Measurements from ENCODE around the gene PTPRR.

- no peak for TF ChIP-seq TAF1 (IDR thresholded peaks at IDR 0.05; ENCODE audit: borderline replicate concordance, low read depth, low read length)
- TF ChIP-seq POLR2AphosphoS5 (IDR thresholded peaks at IDR 0.05; ENCODE audit: low read depth, low read length): no peak
- TF ChIP-seq CTCF (IDR thresholded peaks at IDR 0.05): no peak
- TF ChIP-seq EZH2phosphoT487 (IDR thresholded peaks at IDR 0.05; ENCODE audit: borderline replicate concordance, low read depth): no peak
- no peak for TF ChIP-seq JUND (IDR thresholded peaks at IDR 0.05)
- TF ChIP-seq RXRA (IDR thresholded peaks at IDR 0.05; ENCODE audit: borderline replicate concordance, low read depth): no peak
- no peak for TF ChIP-seq YY1 (IDR thresholded peaks at IDR 0.05; ENCODE audit: low read depth)
- no peak for TF ChIP-seq EP300 (IDR thresholded peaks at IDR 0.05; ENCODE audit: borderline replicate concordance in 1 of 2, low read depth in 1 of 2, low read length in 1 of 2)
- TF ChIP-seq MXI1 (IDR thresholded peaks at IDR 0.05; ENCODE audit: low read depth, low read length): no peak
- TF ChIP-seq NRF1 (IDR thresholded peaks at IDR 0.05; ENCODE audit: low read depth, low read length): no peak
- no peak for TF ChIP-seq SMC3 (IDR thresholded peaks at IDR 0.05; ENCODE audit: low read depth, low read length)
- TF ChIP-seq RFX5 (IDR thresholded peaks at IDR 0.05; ENCODE audit: low read length): no peak
Measured at GRCh38 chr12:70659077-70659606, 261.4 kb downstream of the PTPRR start.
